K562 (cell line): ENCODE data around the gene GTPBP6. TPM values are rescaled to one million over a fixed set of nuclear protein-coding genes. Genes with fewer than 3 reads are reported as not detected.
A peak's percentile ranks its signal among the peaks of the same experiment; 100 is the strongest.

ENCODE experiments used
- BCL6 ChIP-seq: fragments of 250-450 bp; sonication (Bioruptor Pico); IDR thresholded peaks from 2 replicates; pipeline ENCODE4 v1.4.0; 2020
- DPF2 ChIP-seq: fragments of 450-650 bp; IDR thresholded peaks from 2 replicates; pipeline ENCODE4 v1.6.1; 2016
- FOXP1 ChIP-seq: sonication (generic); formaldehyde crosslinking; IDR thresholded peaks from 2 replicates; pipeline ENCODE4 v1.8.0; 2022; ENCODE audit warnings: mild to moderate bottlenecking, missing genetic modification reagents
- GABPA ChIP-seq: fragments of 200-800 bp; sonication (Bioruptor generic); conservative IDR thresholded peaks from 2 replicates; pipeline ENCODE4 v1.6.1; 2016; ENCODE audit warnings: low read depth, missing genetic modification characterization, missing compliant biosample characterization
- MAFG ChIP-seq: fragments of 450-650 bp; conservative IDR thresholded peaks from 2 replicates; pipeline ENCODE4 v1.6.1; 2016; ENCODE audit warnings: missing genetic modification characterization, missing compliant biosample characterization
- MECOM ChIP-seq: fragments of 250-450 bp; sonication (Bioruptor Pico); IDR thresholded peaks from 2 replicates; pipeline ENCODE4 v1.8.0; 2022; ENCODE audit warnings: inconsistent platforms
- POLR2AphosphoS2 ChIP-seq: IDR thresholded peaks from 2 replicates; pipeline ENCODE4 v1.6.1; 2012; ENCODE audit warnings: low read length, improper control_type of control experiment
- PTRF ChIP-seq: fragments of 450-650 bp; IDR thresholded peaks from 2 replicates; pipeline ENCODE4 v1.6.1; 2016; ENCODE audit warnings: mild to moderate bottlenecking, missing genetic modification characterization, missing compliant biosample characterization
- SMARCC2 ChIP-seq: fragments of 450-650 bp; IDR thresholded peaks from 2 replicates; pipeline ENCODE4 v1.6.1; 2017; ENCODE audit warnings: antibody characterized with exemption, moderate library complexity, mild to moderate bottlenecking, low read depth
- TAF7 ChIP-seq: fragments of 450-650 bp; IDR thresholded peaks from 2 replicates; pipeline ENCODE4 v1.6.1; 2016; ENCODE audit warnings: missing genetic modification characterization, missing compliant biosample characterization
- ZBTB7A ChIP-seq: IDR thresholded peaks from 2 replicates; pipeline ENCODE4 v1.6.1; 2011; ENCODE audit warnings: low read depth, mild to moderate bottlenecking, low read length, moderate library complexity, borderline replicate concordance; ENCODE audit not compliant: control insufficient read depth
- ZBTB8A ChIP-seq: fragments of 450-650 bp; IDR thresholded peaks from 2 replicates; pipeline ENCODE4 v1.6.1; 2018; ENCODE audit warnings: mild to moderate bottlenecking, moderate library complexity; ENCODE audit not compliant: partially characterized antibody
- ZFP30 ChIP-seq: fragments of 250-450 bp; sonication (Bioruptor Pico); IDR thresholded peaks from 2 replicates; pipeline ENCODE4 v1.8.0; 2022; ENCODE audit warnings: moderate library complexity, mild to moderate bottlenecking, inconsistent platforms, borderline replicate concordance
- ZNF146 ChIP-seq: IDR thresholded peaks from one replicate; pipeline ENCODE4 v1.6.1; 2018; ENCODE audit warnings: missing compliant biosample characterization; ENCODE audit not compliant: unreplicated experiment
- ZNF780A ChIP-seq: fragments of 250-450 bp; sonication (Bioruptor Pico); IDR thresholded peaks from 2 replicates; pipeline ENCODE4 v1.5.0; 2021; ENCODE audit warnings: mild to moderate bottlenecking
- ZSCAN29 ChIP-seq: fragments of 450-650 bp; IDR thresholded peaks from 2 replicates; pipeline ENCODE4 v1.6.1; 2017
- polyA plus RNA-seq, 8 experiments: library from polyadenylated mRNA; depleted of rRNA in 4 of 8; stranded (reverse) in 5 of 8; unstranded in 3 of 8; fragments of >200 nt; fragmentation: Nextera tagmentation in 2 of 8; fragmentation: Illumina TruSeq in 1 of 8; extraction: Ambion mirVana in 2 of 8; extraction: Trizol in 1 of 8; gene quantifications; 2 replicates each; pipeline versions ENCODE4 v1.2.1 to v1.2.3, GENCODE V29; 2011 to 2014; ENCODE audit warnings: inconsistent platforms in 1 of 8, missing spikeins in 1 of 8
- total RNA-seq, 7 experiments: library from RNA; depleted of rRNA in 6 of 7; stranded (reverse); fragments of >200 nt in 6 of 7; fragmentation: Illumina TruSeq in 2 of 7; extraction: Trizol in 2 of 7; gene quantifications; 2 replicates each; pipeline versions ENCODE4 v1.2.1 to v1.2.3, GENCODE V29; 2011 to 2021; ENCODE audit warnings: low replicate concordance in 1 of 7
- TF ChIP-seq, protein P1 (sequence below): IDR thresholded peaks from 2 replicates; pipeline ENCODE4 v1.6.1; 2014; ENCODE audit warnings: antibody characterized with exemption
- TF ChIP-seq, protein P2 (sequence below): IDR thresholded peaks from 2 replicates; pipeline ENCODE4 v1.6.1; 2011; ENCODE audit not compliant: insufficient read length; ENCODE audit errors: extremely low read depth
- TF ChIP-seq, protein P3 (sequence below): fragments of 250-450 bp; sonication (Bioruptor Pico); IDR thresholded peaks from 2 replicates; pipeline ENCODE4 v1.9.0; 2021; ENCODE audit warnings: mild to moderate bottlenecking, inconsistent platforms
- TF ChIP-seq, protein P4 (sequence below): fragments of 250-450 bp; sonication (Bioruptor Pico); IDR thresholded peaks from 2 replicates; pipeline ENCODE4 v1.4.0; 2020
- TF ChIP-seq, protein P5 (sequence below): fragments of 250-450 bp; sonication (Bioruptor Pico); IDR thresholded peaks from 2 replicates; pipeline ENCODE4 v1.8.0; 2021; ENCODE audit warnings: borderline replicate concordance, mild to moderate bottlenecking, moderate library complexity; ENCODE audit not compliant: poor library complexity, severe bottlenecking
- TF ChIP-seq, protein P6 (sequence below): fragments of 250-450 bp; sonication (Bioruptor Pico); IDR thresholded peaks from 2 replicates; pipeline ENCODE4 v1.4.0; 2020; ENCODE audit warnings: mild to moderate bottlenecking, moderate library complexity

Gene GTPBP6
- total and polyA plus RNA-seq, 9 of the 15 experiments (the other 6 are each of a cell fraction or from before 2014, with no cell fraction given), result 0.24 to 35.2 (median 8.0) TPM

DNA sequence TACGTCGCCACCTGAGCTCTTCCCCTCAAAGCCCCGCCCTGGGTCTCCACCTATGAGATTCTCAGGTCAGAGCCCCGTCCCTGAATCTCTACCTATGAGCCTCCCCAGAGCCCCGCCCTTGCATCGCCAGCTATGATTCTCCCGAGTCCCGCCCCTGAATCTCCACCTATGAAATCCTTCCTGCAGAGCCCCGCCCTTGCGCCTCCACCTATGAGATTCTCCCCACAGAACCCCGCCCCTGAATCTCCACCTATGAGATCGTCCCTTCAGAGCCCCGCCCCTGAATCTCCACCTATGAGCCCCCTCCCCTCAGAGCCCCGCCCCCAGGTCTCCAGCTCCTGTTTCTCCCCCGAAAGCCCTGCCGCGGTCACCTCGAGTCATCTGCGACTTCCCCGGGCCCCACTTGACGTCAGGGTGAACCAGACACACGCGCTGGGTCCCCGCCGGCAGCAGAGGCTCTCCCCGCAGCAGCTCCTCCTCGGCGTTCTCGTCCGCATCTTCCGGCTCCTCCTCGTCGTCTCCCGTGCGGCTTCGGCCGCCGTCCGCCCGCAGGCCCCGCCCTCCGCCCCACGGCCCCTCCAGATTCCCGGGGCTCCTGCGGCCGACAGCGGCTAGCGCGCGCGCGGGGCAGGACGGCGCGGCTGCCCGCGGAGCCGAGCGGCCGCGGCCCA lies 393 bp downstream of the GTPBP6 start (continued):
- TF ChIP-seq ZNF780A (no peak), ZBTB7A (no peak), ZNF146 (CRISPR knock-in tag) (no peak), MAFG (no peak), MECOM (CRISPR knock-in tag) (no peak), ZFP30 (no peak), TAF7 (tag) (no peak), DPF2 (no peak), SMARCC2 (no peak), POLR2AphosphoS2 (0 out of 2 replicates have a peak, but pooled peaks have one; percentile 21), GABPA (0 out of 2 replicates have a peak, but pooled peaks have one; percentile 8), FOXP1 (CRISPR knock-in tag) (no peak), BCL6 (CRISPR knock-in tag) (no peak), ZBTB8A (no peak), ZSCAN29 (no peak), PTRF (no peak)
- TF ChIP-seq, protein P1, sequence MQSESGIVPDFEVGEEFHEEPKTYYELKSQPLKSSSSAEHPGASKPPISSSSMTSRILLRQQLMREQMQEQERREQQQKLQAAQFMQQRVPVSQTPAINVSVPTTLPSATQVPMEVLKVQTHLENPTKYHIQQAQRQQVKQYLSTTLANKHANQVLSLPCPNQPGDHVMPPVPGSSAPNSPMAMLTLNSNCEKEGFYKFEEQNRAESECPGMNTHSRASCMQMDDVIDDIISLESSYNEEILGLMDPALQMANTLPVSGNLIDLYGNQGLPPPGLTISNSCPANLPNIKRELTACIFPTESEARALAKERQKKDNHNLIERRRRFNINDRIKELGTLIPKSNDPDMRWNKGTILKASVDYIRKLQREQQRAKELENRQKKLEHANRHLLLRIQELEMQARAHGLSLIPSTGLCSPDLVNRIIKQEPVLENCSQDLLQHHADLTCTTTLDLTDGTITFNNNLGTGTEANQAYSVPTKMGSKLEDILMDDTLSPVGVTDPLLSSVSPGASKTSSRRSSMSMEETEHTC, result no peak
- TF ChIP-seq, protein P2, sequence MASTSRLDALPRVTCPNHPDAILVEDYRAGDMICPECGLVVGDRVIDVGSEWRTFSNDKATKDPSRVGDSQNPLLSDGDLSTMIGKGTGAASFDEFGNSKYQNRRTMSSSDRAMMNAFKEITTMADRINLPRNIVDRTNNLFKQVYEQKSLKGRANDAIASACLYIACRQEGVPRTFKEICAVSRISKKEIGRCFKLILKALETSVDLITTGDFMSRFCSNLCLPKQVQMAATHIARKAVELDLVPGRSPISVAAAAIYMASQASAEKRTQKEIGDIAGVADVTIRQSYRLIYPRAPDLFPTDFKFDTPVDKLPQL, result no peak
- TF ChIP-seq, protein P3, sequence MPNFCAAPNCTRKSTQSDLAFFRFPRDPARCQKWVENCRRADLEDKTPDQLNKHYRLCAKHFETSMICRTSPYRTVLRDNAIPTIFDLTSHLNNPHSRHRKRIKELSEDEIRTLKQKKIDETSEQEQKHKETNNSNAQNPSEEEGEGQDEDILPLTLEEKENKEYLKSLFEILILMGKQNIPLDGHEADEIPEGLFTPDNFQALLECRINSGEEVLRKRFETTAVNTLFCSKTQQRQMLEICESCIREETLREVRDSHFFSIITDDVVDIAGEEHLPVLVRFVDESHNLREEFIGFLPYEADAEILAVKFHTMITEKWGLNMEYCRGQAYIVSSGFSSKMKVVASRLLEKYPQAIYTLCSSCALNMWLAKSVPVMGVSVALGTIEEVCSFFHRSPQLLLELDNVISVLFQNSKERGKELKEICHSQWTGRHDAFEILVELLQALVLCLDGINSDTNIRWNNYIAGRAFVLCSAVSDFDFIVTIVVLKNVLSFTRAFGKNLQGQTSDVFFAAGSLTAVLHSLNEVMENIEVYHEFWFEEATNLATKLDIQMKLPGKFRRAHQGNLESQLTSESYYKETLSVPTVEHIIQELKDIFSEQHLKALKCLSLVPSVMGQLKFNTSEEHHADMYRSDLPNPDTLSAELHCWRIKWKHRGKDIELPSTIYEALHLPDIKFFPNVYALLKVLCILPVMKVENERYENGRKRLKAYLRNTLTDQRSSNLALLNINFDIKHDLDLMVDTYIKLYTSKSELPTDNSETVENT, result no peak
- TF ChIP-seq, protein P4, sequence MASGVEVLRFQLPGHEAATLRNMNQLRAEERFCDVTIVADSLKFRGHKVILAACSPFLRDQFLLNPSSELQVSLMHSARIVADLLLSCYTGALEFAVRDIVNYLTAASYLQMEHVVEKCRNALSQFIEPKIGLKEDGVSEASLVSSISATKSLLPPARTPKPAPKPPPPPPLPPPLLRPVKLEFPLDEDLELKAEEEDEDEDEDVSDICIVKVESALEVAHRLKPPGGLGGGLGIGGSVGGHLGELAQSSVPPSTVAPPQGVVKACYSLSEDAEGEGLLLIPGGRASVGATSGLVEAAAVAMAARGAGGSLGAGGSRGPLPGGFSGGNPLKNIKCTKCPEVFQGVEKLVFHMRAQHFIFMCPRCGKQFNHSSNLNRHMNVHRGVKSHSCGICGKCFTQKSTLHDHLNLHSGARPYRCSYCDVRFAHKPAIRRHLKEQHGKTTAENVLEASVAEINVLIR, result no peak
- TF ChIP-seq, protein P5, sequence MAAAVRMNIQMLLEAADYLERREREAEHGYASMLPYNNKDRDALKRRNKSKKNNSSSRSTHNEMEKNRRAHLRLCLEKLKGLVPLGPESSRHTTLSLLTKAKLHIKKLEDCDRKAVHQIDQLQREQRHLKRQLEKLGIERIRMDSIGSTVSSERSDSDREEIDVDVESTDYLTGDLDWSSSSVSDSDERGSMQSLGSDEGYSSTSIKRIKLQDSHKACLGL (CRISPR knock-in tag), result no peak
- TF ChIP-seq, protein P6, sequence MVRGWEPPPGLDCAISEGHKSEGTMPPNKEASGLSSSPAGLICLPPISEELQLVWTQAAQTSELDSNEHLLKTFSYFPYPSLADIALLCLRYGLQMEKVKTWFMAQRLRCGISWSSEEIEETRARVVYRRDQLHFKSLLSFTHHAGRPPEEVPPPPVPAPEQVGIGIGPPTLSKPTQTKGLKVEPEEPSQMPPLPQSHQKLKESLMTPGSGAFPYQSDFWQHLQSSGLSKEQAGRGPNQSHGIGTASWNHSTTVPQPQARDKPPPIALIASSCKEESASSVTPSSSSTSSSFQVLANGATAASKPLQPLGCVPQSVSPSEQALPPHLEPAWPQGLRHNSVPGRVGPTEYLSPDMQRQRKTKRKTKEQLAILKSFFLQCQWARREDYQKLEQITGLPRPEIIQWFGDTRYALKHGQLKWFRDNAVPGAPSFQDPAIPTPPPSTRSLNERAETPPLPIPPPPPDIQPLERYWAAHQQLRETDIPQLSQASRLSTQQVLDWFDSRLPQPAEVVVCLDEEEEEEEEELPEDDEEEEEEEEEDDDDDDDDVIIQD (CRISPR knock-in tag), result no peak
